DND-41 (cell line): ENCODE data around the gene PDE4D.

Experiments used
- CTCF ChIP-seq: IDR thresholded peaks from 2 replicates; pipeline ENCODE4 v1.5.1; 2012; ENCODE audit warnings: borderline replicate concordance, low read length, moderate library complexity, mild to moderate bottlenecking; ENCODE audit not compliant: poor library complexity, severe bottlenecking; ENCODE audit errors: extremely low read depth
- EZH2 ChIP-seq: IDR thresholded peaks from 3 replicates; pipeline ENCODE4 v1.6.1; 2012; ENCODE audit warnings: borderline replicate concordance, low read depth, mild to moderate bottlenecking, moderate library complexity, low read length, inconsistent platforms; ENCODE audit not compliant: severe bottlenecking

- TF ChIP-seq CTCF (no peak), EZH2 (no peak)
These were observed 28.8 kb downstream of the PDE4D start for GRCh38 chr5:59864718-59865117.
